Inferior parietal cortex (tissue), 1 donor: Measurements from ENCODE around the gene ROCK2.
A peak's percentile ranks its signal among the peaks of the same experiment; 100 is the strongest.

Source experiments
- DNase-seq: peaks from one replicate; pipeline ENCODE4 v3.0.0-alpha.2; 2016; ENCODE audit errors: extremely low spot score

ROCK2 gene

DNA sequence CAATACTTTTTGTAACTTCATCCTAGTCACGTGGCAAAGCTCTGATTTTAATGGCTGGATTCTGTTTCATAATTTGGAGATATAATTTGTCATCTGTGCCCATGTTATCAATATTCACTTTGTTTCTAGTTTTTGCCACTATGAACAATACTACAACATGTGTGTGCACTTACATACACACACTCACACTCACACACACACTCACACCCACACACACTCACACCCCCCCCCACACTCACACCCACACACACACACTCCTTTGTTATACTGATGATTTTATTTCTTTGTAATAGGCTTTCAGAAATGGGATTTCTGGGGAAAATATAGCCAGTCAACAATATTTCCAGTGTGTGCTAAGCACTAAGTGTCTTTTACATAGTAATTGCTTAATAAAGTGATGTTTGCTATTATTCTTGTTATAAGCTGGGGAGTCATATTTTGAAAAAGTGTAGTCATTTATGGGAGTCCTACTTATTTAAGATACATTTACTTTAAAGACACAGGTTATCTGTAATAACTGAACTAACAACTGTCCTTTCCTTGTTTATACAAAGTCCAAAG is 22.8 kb upstream of the ROCK2 start:
- DNase-seq = no peak

DNA sequence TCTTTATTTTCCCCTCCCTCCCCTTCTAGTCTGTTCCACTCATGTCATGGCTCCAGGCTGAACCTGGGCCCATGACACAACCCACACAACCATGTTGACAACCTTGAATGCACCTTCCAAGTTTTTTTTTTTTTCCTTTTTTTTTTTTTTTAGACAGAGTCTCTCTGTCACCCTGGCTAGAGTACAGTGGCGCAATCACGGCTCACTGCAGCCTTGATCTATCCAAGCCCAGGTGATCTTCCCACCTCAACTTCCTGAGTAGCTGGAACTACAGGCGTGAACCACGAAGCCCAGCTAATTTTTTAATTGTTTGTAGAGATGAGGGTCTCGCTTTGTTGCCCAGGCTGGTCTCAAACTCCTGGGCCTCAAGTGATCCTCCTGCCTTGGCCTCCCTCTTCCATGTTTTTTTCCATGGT is 21.9 kb upstream of the ROCK2 start:
- no peak for DNase-seq

GRCh38 chr2:11365096-11365879 is 20.9 kb upstream of the ROCK2 start:
- no peak for DNase-seq

DNA sequence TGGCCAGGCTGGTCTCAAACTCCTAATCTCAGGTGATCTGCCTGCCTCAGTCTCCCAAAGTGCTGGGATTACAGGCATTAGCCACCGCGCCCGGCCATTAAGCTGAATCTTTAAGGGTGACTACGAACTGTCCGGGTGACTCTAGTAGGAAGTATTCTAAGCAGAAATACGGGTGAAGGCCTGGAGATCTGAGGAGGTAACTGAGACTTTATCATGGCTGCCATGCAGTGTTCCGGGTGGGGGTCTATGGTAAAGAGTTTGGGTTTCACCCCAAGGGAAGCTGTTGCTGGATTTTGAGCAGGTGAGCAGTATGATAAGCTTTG is 20.1 kb upstream of the ROCK2 start:
- DNase-seq = no peak

- no peak for DNase-seq
These were observed 19.6 kb upstream of the ROCK2 start for GRCh38 chr2:11363868-11364564.

DNA sequence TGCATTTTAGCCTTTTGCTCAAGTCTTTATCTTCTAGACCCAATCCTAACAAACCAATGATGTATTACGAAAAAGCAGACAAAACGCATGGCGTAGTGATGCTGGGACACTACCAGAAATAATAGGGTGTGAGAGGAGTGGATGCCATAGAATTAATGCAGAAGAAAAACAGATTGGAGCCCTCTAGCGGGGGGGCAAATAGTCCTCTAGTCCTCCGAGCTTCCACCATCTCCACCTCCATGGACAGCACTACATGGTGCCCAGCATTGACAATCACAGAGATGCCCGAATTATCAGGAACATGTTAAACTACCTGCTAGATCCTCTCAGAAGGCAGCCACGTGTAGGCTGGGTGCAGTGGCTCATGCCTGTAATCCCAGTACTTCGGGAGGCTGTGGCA is 15.4 kb upstream of the ROCK2 start:
- no peak for DNase-seq

DNA sequence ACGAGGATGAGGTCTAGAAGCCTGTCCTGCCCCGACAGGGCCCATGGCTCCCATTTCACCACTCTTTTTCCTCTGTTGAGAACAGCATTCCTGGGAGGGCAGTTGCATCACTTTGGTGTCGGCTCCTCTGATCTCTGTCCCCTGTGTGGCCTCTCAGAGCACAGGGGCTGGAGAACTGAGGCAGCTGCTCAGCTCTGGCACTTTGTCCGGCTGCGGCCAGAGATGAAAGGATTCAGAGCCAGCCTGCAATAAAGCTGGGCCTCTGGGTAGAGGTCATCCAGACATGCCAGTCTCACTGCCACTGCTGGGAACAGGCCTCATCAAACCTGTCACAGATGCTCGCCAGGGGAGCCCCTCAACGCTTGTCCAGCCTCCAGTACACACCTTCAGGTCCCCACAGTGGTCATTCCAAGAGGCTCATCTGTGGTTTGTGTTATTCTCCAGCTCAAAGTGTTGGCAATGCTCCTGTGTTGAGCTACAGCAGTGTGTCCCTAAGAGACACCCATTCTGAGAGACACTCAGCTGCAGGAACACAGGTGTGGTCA is 13.1 kb upstream of the ROCK2 start:
- no peak for DNase-seq

- no peak for DNase-seq
These were observed 12.3 kb upstream of the ROCK2 start for GRCh38 chr2:11356764-11357163.

DNA sequence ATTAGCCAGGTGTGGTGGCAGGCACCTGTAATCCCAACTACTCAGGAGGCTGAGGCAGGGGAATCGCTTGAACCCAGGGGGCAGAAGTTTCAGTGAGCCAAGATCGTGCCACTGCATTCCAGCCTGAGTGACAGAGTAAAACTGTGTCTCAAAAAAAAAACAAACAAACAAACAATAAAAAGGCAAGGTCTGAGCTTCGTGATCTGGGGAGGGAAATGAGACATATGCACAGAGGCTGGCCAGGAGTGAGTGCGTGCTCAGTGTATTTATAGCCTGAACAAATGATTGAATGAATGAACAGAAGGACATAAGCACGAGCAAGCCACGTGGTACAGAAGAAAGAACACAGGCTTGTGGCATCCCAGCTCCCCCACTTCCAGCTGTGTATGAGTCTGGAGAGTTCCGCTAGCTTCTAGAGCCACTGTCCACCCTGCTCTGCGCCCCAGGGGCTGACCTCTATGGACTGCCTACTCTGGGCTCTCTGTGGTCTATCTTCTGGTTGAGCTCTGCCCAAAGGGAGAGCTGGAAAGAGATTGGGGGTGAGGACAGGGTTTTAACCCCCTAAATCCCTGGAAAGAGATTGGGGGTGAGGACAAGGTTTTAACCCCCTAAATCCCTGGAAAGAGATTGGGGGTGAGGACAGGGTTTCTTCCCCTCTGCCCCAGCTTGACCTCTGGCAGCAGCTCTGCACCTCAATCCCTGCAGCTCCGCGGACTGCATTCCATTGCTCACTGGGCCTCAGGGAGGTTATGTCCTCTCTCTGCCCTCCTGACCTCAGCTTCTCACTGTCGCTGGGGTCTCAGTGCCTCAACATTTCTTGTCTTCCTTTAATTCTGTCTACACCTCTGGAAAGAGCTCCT is 11.0 kb upstream of the ROCK2 start:
- DNase-seq = no peak

GRCh38 chr2:11354363-11355154 is 10.1 kb upstream of the ROCK2 start:
- no peak for DNase-seq

DNA sequence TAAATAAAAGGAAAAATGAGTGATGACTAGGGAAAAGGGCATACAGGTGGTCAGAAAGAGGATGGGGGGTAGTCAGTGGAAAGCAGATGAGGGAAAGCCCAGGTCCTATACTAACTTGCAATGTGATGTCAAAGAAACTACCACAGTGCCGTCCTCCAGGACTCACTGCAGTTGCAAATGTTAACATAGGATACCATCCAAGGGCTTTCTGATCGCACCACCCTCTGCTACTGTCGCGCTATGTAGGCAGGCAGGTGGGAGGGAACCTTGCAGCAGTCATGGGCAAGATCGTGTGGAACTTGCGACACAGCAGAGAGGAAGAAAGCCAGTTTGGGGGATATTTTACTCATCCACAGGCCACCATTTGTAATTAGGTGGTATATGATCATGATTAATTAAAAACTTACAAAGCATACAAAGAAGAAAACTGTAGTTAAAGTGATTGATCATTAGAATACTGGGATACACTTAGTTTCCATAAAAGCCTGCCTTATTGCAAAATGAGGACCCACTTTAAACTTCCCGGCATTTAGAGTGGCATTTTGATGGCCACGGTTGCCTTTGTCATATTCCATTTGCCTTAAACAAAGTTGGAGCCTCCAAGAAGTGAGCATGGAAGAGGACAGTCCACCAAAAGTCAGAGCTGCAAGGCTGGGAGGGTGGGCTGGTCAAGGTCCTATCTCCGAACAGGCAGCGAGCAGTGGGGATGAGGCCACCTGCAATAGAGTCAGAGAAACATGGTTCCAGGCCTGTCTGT is 8.5 kb upstream of the ROCK2 start:
- no peak for DNase-seq

DNA sequence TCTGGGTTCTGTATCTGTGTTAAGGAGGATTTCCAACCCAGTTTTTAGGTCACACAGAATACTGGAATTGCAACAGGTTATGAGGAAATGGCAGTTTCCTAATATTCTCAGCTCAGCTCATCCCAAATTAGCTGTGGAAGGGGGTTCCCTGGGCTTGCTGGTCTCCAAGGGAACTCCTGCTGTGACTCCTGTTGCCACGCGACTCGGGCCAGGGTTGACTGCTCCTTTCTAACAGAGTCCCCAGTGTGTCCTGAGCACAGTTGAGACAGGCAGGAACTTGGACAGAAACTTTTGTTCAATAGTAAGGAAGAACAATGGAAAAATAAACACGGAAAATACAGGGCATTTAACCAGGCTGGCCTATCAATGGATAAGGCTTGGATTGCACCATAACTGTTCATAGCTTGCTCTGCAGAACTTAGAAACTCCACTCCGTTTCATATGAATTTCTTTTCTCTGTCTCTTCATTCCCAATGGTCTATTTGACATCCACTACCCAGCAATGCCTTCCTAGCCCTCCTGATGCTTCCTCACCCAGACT is 3.8 kb upstream of the ROCK2 start:
- DNase-seq = no peak

GRCh38 chr2:11347403-11347959 is 3.0 kb upstream of the ROCK2 start:
- DNase-seq = no peak

DNA sequence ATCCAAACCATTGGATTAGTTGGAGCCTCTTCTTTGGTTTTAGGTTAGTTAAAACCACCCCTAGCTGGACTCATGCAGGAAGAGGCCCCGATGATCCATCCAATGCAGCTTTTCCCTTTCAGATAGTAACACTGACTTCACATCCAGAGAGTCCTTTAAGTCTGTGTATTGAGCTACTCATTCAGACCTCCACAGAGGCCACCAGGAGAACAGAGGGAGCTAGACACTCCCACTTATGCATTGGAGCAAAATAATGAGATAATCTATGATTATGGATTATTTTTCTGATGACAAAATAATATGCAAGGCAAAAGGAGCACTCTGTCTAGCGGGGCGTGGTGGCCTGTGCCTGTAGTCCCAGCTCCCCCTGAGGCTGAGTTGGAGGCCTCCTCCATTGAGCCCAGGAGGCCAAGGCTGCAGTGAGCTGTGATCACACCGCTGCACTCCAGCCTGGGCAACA is 1.6 kb upstream of the ROCK2 start:
- no peak for DNase-seq

DNA sequence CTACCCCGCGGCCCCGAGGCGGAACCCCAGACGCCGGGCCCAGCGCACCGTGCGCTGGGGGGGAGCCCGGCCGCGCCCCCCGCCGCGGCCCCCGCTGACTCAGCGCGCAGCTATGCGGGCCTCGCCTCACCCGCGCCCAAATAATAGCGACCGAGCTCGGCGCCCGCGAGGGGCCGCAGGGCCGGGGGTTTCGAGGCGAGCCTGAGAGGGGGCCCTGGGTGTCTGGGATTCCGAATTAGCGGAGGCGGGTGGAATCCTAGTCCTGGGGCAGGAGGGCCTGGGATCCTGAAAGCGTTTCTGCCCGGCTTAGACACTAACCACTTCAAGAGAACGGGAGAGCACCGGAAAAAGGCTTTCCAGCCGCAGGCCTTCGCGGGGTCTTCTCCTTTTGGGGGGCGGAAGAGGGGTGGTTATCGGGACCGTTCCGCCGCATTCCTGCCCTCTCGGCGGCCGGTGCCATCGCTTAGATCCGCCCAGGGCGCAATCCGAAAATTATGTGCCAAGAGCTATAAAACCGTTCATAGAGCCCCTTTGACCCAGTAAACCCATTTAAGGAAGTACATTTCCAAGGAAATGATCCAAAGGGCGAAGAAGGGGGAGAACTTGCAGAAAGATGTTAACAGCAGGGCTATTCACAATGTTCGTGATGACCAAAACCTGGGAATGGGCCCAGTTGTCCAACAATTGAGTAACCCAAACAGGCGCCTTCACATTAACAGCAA is 681 bp upstream of the ROCK2 start:
- peak; percentile 57 for DNase-seq

GRCh38 chr2:11343650-11344341 is 640 bp downstream of the ROCK2 start:
- DNase-seq = no peak

DNA sequence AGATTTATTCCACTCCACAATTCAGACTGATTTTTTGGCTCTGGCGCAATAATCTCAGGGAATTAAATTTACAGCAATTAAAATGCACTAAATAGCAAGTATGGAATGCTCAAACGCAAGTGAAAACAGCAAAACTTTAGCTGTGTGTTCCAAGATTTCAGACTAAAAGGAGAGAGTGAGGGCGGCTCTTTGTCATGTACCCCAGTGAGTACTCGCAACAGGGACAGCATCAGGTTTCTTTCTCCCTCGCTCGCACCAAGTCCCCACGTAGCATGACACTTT is 1.1 kb downstream of the ROCK2 start:
- DNase-seq = peak; percentile 36

DNA sequence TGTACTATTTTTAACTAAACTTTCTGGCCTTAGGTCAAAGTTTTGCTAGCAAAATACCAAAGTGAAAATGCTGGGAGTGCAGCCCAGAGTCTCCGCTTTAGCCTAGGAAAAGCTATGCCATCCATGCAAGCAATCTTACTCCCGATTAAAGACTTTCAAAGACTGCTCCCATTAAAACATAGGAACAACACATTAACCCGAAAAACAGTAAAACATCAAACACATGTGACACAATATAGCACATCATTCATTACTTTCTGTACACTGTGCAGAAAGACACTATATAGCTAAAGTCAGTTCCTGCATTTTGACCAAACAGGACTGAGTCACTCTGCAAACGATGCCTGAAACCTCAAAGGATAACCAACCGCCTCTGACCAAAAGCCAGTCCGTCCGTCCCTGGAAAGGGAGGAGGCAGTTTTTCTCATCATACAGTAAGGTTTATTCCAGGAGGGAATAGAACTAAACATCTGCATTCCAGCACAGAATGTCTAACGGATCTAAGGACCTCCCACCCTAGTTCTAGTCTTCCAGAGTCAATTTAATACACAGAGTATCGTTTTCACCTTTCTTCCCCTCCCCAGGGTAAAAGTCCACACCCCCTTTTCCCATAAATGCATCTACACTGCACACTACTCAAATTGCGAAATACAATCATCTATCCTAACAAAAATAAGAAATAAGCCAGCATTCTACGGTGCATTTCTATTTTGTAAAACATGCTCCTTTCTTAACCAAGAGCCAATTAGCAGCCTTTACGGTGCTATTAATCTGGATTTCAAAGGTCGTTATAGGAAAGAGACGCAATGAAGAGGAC is 1.7 kb downstream of the ROCK2 start:
- DNase-seq = peak; percentile 47
